ENCODE measurements around the gene NTHL1.

The NTHL1 gene

DNA sequence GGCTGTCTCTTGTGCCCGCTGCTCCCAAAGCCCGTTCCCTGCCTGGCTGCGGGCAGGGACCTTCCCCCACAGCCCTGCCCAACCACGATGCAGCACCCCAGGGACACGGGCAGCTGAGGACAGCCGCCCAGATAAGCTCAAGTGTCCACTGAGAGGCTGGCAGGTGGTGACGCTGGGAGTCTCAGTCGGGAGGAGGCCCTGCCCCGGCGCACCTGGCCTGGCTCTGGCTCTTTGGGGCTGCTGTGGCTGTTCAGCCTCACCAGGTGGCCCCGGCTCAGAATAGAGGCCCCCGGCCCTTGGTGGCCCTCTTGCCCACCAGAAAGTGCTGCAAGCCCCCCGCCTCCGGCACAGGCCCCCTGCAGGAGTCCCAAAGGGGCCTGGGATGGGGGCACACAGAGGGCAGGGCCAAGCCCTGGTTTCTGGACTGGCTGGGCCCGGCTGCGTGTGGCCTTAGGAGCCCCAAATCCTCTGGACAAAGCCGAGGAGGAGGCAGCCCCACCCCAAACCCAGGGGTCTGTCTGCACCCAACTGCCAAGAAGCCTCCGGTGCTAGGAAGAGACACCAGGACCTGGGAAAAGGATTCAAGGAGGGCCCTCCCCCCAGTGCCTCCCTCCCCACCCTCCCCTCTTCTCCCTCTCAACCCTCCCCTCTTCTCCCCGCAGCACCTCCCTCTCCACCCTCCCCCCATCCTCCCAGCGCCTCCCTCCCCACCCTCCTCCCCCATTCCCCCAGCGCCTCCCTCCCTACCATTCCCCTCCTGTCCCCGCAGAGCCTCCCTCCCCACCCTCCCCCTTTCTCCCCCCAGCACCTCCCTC is 5.3 kb downstream of the NTHL1 start:
- TF ChIP-seq, protein P1, sequence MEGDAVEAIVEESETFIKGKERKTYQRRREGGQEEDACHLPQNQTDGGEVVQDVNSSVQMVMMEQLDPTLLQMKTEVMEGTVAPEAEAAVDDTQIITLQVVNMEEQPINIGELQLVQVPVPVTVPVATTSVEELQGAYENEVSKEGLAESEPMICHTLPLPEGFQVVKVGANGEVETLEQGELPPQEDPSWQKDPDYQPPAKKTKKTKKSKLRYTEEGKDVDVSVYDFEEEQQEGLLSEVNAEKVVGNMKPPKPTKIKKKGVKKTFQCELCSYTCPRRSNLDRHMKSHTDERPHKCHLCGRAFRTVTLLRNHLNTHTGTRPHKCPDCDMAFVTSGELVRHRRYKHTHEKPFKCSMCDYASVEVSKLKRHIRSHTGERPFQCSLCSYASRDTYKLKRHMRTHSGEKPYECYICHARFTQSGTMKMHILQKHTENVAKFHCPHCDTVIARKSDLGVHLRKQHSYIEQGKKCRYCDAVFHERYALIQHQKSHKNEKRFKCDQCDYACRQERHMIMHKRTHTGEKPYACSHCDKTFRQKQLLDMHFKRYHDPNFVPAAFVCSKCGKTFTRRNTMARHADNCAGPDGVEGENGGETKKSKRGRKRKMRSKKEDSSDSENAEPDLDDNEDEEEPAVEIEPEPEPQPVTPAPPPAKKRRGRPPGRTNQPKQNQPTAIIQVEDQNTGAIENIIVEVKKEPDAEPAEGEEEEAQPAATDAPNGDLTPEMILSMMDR (IDR thresholded peaks at IDR 0.05; ENCODE audit: insufficient read depth, low read depth, low read length, missing control alignments), result no peak
- no peak overlapping the region for H3K4me3 ChIP-seq (ENCODE audit: low read depth, low read length)
- no peak for DNase-seq (ENCODE audit: low read depth)

- no peak overlapping the region for H3K4me3 ChIP-seq (ENCODE audit: low read depth, low read length)
- no peak for DNase-seq (ENCODE audit: low read depth)
- TF ChIP-seq, protein P1 (IDR thresholded peaks at IDR 0.05; ENCODE audit: insufficient read depth, low read depth, low read length, missing control alignments), result no peak
Observed at GRCh38 chr16:2040787-2041522, 6.7 kb downstream of the NTHL1 start.

DNA sequence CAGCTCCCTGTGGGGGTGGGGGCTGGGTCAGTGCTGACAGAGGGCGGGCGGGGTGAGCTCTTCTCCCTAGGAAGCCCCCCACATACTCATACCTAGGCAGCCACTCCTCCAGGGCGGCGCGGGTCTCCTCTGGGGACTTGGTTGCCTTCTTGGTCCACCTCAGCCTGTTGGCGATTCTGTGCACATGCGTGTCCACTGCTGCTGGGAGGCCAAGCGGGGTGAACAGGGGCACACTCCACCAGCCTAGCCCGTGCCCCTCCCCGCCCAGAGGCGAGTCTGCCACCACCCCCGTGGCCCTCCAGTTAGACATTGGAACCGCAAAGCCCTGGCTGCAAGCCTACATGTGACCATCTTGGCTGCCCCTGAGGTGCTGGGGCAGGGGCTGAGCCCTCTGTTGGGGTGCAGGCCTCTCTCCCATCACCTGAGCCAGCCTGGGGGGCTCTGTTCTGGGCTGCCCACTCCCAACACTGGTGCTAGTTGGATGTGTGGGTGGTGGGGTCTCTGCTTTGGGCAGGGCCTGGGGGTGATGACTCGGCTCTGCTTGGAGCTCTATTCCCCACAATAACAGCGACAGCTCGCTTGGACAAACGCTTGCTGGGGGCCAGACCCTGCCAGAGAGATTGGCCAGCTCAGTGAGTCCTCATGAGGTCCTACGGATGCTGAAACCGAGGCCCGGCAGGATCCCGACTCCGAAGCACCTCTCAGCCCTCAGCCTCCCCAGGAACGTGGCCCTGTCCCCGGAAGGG is 7.4 kb downstream of the NTHL1 start:
- TF ChIP-seq, protein P1 (IDR thresholded peaks at IDR 0.05; ENCODE audit: insufficient read depth, low read depth, low read length, missing control alignments), result no peak
- DNase-seq (ENCODE audit: low read depth), result no peak
- no peak overlapping the region for H3K4me3 ChIP-seq (ENCODE audit: low read depth, low read length)

GRCh38 chr16:2039274-2040031 is 8.2 kb downstream of the NTHL1 start:
- no peak for DNase-seq (ENCODE audit: low read depth)
- no peak overlapping the region for H3K4me3 ChIP-seq (ENCODE audit: low read depth, low read length)
- TF ChIP-seq, protein P1 (IDR thresholded peaks at IDR 0.05; ENCODE audit: insufficient read depth, low read depth, low read length, missing control alignments), result no peak

DNA sequence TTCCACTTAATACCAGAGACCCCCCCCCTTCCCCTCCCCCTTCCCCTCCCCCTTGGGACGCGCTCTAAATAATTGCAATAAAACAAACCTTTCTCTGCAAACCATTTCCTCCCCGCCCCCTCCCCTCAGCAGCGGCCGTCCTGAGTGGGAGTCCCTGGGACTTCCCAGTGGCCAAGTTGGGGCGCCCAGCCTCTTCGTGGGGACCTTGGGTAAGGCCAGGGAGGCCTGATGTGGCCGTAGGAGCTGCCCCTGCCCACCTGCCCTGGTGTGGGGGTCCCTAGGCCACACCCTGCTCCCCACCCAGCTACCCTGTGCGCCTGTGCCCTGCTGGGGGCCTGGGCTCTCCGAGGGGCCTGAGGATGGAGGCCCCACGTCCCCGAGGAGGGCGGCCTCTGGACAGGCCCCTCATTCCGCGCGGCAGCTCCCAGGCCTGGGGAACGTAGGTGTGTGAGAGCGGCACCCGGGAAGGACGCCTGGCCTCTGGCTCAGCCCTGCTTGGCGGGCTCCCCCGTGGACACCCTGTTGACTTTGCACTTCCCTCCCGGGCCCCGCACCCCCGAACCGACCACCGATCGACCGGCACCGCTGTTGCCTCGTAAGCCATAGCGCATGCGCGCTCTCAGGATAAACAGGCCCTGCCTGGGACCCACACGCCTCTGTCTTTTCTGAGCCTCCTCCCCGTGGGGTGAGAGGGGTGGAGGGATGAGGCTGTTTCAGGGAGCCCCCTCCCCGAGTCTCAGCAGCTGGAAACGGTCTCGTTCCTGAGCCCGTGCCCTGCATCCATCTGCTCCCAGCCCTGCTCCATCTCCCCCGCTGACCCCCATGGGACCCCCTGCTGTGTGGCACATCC is 9.0 kb downstream of the NTHL1 start:
- no peak for DNase-seq (ENCODE audit: low read depth)
- TF ChIP-seq, protein P1 (IDR thresholded peaks at IDR 0.05; ENCODE audit: insufficient read depth, low read depth, low read length, missing control alignments), result no peak
- H3K4me3 ChIP-seq (ENCODE audit: low read depth, low read length), result no peak overlapping the region

All from GM12865 (cell line).